Stomach (tissue), 9 donors: ENCODE results near the gene FAM222A. TPM values are rescaled to one million over a fixed set of nuclear protein-coding genes. Genes with fewer than 3 reads are reported as not detected.

Experiments
- DNase-seq, 2 donors: peaks; one replicate each; pipeline versions ENCODE4 v3.0.0 to v3.0.0-alpha.2; 2013 to 2019
- H3K27ac ChIP-seq, 5 donors: fragments of 200-600 bp in 4 of 5; sonication (generic) in 4 of 5; one replicate each; pipeline ENCODE4 v1.5.1; 2013 to 2019; ENCODE audit warnings: mild to moderate bottlenecking in 1 of 5, moderate library complexity in 1 of 5
- H3K27me3 ChIP-seq, 3 donors: fragments of 200-600 bp; sonication (generic); one replicate each; pipeline ENCODE4 v1.5.1; 2017 to 2019; ENCODE audit warnings: mixed run types in 1 of 3
- H3K36me3 ChIP-seq, 4 donors: fragments of 200-600 bp; sonication (generic); 1 replicate in 3 of 4; 2 replicates in 1 of 4; pipeline ENCODE4 v1.5.1; 2016 to 2019
- H3K4me1 ChIP-seq, 4 donors: fragments of 200-600 bp; sonication (generic); one replicate each; pipeline ENCODE4 v1.5.1; 2016 to 2019
- H3K4me3 ChIP-seq, 4 donors: fragments of 200-600 bp; sonication (generic) in 3 of 4; one replicate each; pipeline ENCODE4 v1.5.1; 2016 to 2019; ENCODE audit warnings: mild to moderate bottlenecking in 1 of 4
- H3K9me3 ChIP-seq, 4 donors: fragments of 200-600 bp; sonication (generic); one replicate each; pipeline ENCODE4 v1.5.1; 2016 to 2019
- EP300 ChIP-seq: sonication (generic); formaldehyde crosslinking; IDR thresholded peaks from one replicate; pipeline ENCODE4 v1.6.1; 2017; ENCODE audit warnings: antibody characterized with exemption
- POLR2A ChIP-seq, 4 donors: fragments of 450-650 bp; IDR thresholded peaks; one replicate each; pipeline ENCODE4 v1.6.1; 2016; ENCODE audit warnings: antibody characterized with exemption in 4 of 4, control low read depth in 2 of 4, mild to moderate bottlenecking in 1 of 4, moderate library complexity in 1 of 4
- POLR2AphosphoS5 ChIP-seq, 3 donors: sonication (generic); formaldehyde crosslinking; IDR thresholded peaks; one replicate each; pipeline ENCODE4 v1.6.1; 2016; ENCODE audit warnings: antibody characterized with exemption in 3 of 3
- WGBS, 5 donors: extraction: QIAGEN DNeasy Blood & Tissue Kit in 3 of 5; methylation state at CpG; one replicate each; pipeline versions ENCODE4 v1.1.5 to v1.1.7; 2013 to 2018; 5-methylcytosine and 5-hydroxymethylcytosine counted together
- intact Hi-C: fragments of 100-400 bp; cut with DNase I; formaldehyde crosslinking; loops from one replicate; pipeline ENCODE4 v1.15.1; 2023; ENCODE audit warnings: low total_unique reads
- polyA plus RNA-seq, 3 donors: library from polyadenylated mRNA; stranded (reverse); fragments of 200-250 nt; gene quantifications; one replicate each; pipeline ENCODE4 v1.2.3, GENCODE V29; 2013
- total RNA-seq, 5 donors: library from RNA; depleted of rRNA; stranded (reverse); fragments of >200 nt; gene quantifications; one replicate each; pipeline versions ENCODE4 v1.1.0 to v1.2.3, GENCODE V29; 2014 to 2016
- TF ChIP-seq, protein P1 (sequence below), 7 experiments: fragments of 450-650 bp in 4 of 7; fragments of 200-600 bp in 3 of 7; sonication (generic) in 3 of 7; IDR thresholded peaks; one replicate each; pipeline ENCODE4 v1.5.1; 2016 to 2019; ENCODE audit warnings: antibody characterized with exemption in 7 of 7, control low read depth in 2 of 7, mild to moderate bottlenecking in 1 of 7
- donor health status: healthy with polysubstance abuse.
- donor health status: Bipolar disorder and iron deficiency.
- donor health status: healthy.

The FAM222A gene
- total and polyA plus RNA-seq, 8 donors, result 1.7 to 19.7 (median 4.5) TPM

DNA sequence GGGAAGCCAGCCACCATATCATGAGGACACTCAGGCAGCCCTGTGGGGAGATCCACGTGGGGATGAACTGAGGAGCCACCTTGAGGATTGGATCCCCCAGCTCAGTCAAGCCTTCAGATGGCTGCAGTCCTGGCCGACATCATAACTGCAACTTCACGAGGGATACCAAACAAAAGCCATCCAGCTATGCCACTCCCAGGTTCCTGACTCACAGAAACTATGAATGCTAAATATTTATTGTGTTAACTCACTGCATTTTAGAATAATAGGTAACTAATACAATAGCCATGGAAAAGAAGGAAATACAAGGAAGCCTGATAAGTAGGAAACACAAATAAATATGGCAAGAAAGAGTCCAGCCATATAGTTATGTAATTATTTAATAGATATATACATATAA is 42.1 kb upstream of the FAM222A start:
- intact Hi-C loops, result no loop called here
- 42 to 57% (median 45%) methylated on average over 3 of the region's 3 CpGs for WGBS, 5 donors
- peaks cover 0 to 8% (median 0%) of the 10 kb centered on the region in 4 donors for H3K9me3 ChIP-seq
- TF ChIP-seq, protein P1, sequence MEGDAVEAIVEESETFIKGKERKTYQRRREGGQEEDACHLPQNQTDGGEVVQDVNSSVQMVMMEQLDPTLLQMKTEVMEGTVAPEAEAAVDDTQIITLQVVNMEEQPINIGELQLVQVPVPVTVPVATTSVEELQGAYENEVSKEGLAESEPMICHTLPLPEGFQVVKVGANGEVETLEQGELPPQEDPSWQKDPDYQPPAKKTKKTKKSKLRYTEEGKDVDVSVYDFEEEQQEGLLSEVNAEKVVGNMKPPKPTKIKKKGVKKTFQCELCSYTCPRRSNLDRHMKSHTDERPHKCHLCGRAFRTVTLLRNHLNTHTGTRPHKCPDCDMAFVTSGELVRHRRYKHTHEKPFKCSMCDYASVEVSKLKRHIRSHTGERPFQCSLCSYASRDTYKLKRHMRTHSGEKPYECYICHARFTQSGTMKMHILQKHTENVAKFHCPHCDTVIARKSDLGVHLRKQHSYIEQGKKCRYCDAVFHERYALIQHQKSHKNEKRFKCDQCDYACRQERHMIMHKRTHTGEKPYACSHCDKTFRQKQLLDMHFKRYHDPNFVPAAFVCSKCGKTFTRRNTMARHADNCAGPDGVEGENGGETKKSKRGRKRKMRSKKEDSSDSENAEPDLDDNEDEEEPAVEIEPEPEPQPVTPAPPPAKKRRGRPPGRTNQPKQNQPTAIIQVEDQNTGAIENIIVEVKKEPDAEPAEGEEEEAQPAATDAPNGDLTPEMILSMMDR (IDR thresholded peaks at IDR 0.05), result no peak
- TF ChIP-seq POLR2AphosphoS5 (IDR thresholded peaks at IDR 0.05), result no peak
- no peak for TF ChIP-seq POLR2A (IDR thresholded peaks at IDR 0.05)
- no peak for TF ChIP-seq EP300
- peaks cover 0 to 37% (median 0%) of the 10 kb centered on the region in 3 donors for H3K27me3 ChIP-seq
- H3K4me3 ChIP-seq, result no peak overlapping the region
- H3K27ac ChIP-seq, result no peak overlapping the region
- H3K4me1 ChIP-seq, result no peaks in the 10 kb centered on the region
- no peaks in the 10 kb centered on the region for H3K36me3 ChIP-seq
- DNase-seq, result no peak

DNA sequence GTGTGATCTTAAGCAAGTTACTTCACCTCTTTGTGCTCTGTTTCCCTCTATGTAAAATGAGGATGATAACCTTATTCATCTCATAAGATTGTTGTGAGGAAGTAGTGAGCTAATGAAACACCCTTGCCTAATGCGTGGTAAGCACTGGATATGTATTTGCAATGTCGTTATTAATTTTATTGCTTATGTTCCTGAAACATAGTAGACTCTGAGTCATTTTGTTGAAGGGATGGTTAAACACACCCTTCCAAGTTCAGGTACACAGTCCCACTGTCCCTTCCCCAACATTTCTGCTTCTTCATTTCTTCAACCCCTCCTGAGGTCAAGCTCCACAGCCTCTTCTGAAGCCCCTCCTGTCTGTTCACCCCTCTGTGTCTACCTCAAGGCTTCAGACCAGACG is 40.2 kb upstream of the FAM222A start:
- H3K27ac ChIP-seq, result no peak overlapping the region
- peaks cover 0 to 8% (median 0%) of the 10 kb centered on the region in 4 donors for H3K9me3 ChIP-seq
- no peak overlapping the region for H3K4me3 ChIP-seq
- intact Hi-C loops, result no loop called here
- WGBS, 5 donors, result 81 to 95% (median 92%) methylated on average over 3 of the region's 3 CpGs
- H3K27me3 ChIP-seq, result peaks cover 0 to 33% (median 0%) of the 10 kb centered on the region in 3 donors
- TF ChIP-seq, protein P1 (IDR thresholded peaks at IDR 0.05), result no peak
- no peak for TF ChIP-seq POLR2AphosphoS5 (IDR thresholded peaks at IDR 0.05)
- no peak for DNase-seq
- H3K36me3 ChIP-seq, result no peaks in the 10 kb centered on the region
- no peaks in the 10 kb centered on the region for H3K4me1 ChIP-seq

DNA sequence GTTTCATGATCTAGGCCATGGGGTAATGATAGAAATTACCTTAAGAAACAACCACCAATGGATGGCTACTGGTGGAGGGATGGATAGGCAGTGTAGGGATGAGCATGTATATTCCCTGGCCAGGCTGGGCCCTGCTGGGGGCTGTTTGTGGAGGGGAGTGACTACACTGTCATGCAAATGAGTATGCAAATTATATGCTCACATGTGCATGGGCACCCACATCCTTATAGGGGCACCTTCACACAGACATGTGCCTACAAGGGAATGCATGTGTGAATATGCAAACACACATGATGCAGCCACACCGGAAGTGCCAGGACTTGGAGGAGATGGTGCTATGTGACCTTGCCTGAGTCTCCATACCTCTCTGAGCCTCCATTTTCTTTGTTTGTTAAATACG is 39.7 kb upstream of the FAM222A start:
- intact Hi-C loops, result no loop called here
- no peak for TF ChIP-seq POLR2A (IDR thresholded peaks at IDR 0.05)
- TF ChIP-seq, protein P1 (IDR thresholded peaks at IDR 0.05), result no peak
- no peak for TF ChIP-seq EP300
- TF ChIP-seq POLR2AphosphoS5 (IDR thresholded peaks at IDR 0.05), result no peak
- no peak for DNase-seq
- Histone ChIP-seq H3K27me3 (peaks cover 0 to 28% (median 0%) of the 10 kb centered on the region in 3 donors), H3K4me3 (no peak overlapping the region), H3K4me1 (no peaks in the 10 kb centered on the region), H3K36me3 (no peaks in the 10 kb centered on the region), H3K27ac (no peak overlapping the region), H3K9me3 (peaks cover 0 to 8% (median 0%) of the 10 kb centered on the region in 4 donors)
- 73 to 90% (median 78%) methylated on average over 2 of the region's 2 CpGs for WGBS, 5 donors

DNA sequence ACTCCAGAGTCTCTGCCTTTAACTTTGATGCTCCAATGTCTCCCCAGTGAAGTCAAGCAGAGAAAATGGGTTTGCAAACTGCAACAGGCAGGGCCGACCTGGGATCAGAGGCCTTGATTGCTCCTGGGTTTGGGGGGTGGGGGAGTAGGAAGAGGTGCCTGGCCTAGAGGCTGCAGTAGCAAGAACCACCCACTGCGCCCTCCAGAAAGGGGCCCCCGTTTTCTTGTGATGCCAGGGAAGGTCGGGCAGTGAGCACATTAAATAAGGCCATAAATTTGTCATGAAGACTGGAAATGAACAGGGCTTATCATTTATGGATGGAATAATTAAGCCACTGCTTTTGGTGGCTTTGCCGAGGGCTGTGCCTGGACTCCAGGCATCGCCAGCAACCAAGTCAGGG is 38.2 kb upstream of the FAM222A start:
- H3K4me1 ChIP-seq, result peaks cover 0 to 6% (median 1%) of the 10 kb centered on the region in 4 donors
- intact Hi-C loops, result no loop called here
- peaks cover 0 to 13% (median 0%) of the 10 kb centered on the region in 3 donors for H3K27me3 ChIP-seq
- no peak for DNase-seq
- H3K36me3 ChIP-seq, result no peaks in the 10 kb centered on the region
- H3K9me3 ChIP-seq, result peaks cover 0 to 8% (median 0%) of the 10 kb centered on the region in 4 donors
- no peak for TF ChIP-seq EP300
- TF ChIP-seq POLR2A (IDR thresholded peaks at IDR 0.05), result no peak
- no peak for TF ChIP-seq POLR2AphosphoS5 (IDR thresholded peaks at IDR 0.05)
- TF ChIP-seq, protein P1 (IDR thresholded peaks at IDR 0.05), result no peak
- WGBS, 5 donors, result 71 to 81% (median 72%) methylated on average over 6 of the region's 6 CpGs
- no peak overlapping the region for H3K4me3 ChIP-seq
- no peak overlapping the region for H3K27ac ChIP-seq
